Measurements from ENCODE around the gene CHCHD3. TPM values are rescaled to one million over a fixed set of nuclear protein-coding genes. Genes with fewer than 3 reads are reported as not detected.

CHCHD3 gene
- polyA plus RNA-seq (ENCODE audit: insufficient read length): 66.2 TPM

DNA sequence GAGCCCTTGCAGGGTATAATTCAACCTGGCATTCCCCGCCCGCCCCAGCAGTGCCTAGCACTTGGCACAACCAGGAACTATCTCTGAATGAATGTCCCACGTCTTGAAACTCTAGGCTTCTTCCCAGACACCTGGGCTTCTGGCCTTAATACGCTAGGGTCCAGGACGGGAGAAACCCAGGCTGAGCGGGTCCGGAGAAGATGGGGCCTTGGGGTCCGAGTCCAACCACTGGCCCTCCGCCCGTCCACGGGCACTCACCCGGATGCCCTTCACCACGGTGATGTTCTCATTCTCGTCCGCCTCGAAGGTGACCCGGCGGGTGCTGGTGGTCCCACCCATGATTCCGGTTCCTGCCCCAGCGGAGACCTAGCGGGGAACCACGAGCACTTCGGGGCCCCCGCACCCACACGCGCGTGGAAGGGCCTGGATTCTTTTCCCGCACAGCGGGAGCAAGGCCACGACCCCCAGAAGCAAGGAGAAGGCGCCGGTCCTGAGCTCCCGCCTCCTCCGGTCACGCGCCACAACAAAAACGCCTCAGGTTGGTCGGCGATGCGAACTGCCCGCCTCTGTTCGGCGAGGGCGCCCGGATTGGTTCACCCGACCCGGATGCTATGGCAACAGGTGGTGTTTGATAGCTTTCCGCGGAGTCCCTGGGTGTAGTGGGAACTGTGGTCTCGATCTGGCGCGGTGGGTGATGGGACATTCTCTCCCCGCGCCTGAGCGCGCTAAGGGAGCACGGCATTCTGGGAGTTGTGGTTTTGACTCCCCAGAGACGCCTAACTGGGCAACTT, at the start of gene CHCHD3:
Gene CHCHD3 (minus strand): TSS at position 492 of the 791 bp plus-strand sequence. CDS start 153 bp downstream, at position 339.
- DNase-seq: peak; percentile 97

DNA sequence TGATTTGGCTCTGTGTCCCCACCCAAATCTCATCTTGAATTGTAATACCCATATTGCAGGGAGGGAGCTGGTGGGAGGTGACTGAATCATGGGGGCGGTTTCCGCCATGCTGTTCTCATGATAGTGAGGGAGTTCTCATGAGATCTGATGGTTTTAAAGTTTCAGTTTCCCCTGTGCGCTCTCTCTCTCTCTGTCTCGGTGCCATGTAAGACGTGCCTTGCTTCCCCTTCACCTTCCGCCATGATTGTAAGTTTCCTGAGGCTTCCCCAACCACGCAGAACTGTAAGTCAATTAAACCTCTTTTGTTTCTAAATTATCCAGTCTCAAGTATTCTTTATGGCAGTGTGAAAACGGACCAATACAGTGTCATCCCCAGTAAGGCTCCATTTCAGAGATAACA, 48.3 kb upstream of the CHCHD3 start:
- no peak for DNase-seq

- no peak for DNase-seq
These were observed 44.5 kb upstream of the CHCHD3 start for GRCh38 chr7:133126422-133126821.

GRCh38 chr7:133124974-133125373, 43.1 kb upstream of the CHCHD3 start:
- DNase-seq: no peak

DNA sequence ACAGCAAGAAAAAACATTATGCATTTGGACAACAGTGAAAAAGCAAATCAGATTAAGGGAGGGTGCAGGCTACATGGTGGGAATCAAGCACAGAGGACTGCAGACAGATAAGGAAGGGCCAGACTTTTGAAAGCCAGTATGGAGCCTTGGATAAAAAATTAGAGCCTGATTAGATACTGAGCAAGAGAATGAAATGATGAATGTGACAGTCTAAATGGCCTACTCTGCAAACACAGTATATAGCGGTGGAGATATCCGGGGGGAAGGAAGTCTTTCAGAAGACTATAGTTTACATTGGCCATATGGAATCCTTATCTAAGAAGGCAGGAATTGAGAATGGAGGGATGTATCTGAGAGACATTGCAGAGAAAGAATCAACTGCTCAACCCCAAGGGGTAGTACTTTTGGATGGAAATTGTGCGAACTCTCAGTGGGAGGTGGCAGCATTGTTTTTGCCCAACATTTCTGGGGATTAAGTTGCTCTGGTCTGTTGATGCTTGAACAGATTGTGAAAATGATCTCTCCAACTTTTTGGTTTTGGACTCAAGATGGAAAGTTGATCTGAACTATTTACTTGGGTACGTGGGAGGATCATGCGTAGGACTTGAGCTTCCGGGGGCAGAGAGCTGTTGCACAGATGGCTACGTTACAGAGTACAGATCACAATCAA, 39.4 kb upstream of the CHCHD3 start:
- no peak for DNase-seq

GRCh38 chr7:133119067-133119466, 37.2 kb upstream of the CHCHD3 start:
- no peak for DNase-seq

DNA sequence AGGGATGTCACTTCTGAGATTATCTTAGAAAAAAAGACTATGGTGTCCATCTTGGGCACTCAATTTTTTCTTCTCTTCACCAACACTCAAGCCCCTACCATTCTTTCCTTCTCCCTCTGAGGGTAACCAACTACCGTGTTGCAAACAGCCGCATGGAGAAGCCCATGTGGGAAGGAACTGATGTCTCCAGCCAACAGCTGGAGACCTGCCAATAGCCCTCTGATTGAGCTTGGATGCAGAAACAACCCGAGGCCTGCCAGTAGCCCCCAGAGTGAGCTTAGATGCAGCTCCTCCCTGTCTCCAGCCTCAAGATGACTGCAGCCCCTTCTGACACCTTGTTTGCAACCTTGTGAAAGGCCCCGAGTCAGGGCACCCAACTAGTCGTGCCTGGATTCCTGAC, 36.4 kb upstream of the CHCHD3 start:
- DNase-seq: no peak

GRCh38 chr7:133117452-133117851, 35.6 kb upstream of the CHCHD3 start:
- no peak for DNase-seq

DNA sequence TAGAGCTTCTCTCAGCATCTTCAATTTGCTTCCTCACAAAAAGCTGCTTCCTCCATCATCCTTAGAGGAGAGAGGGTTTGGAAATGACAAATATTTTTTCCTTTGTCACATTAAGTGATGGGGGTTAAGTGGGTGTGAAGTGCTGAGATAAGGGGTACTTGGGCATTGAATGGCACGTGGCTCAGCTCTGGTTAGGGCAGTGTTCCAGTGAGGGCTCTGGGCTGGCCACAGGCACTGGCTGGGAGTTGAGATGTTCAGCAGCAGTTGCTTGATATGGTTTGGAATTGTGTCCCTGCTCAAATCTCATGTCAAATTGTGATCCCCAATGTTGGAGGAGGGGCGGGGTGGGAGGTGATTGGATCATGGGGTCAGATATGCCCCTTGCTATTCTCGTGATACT, 33.7 kb upstream of the CHCHD3 start:
- no peak for DNase-seq

DNA sequence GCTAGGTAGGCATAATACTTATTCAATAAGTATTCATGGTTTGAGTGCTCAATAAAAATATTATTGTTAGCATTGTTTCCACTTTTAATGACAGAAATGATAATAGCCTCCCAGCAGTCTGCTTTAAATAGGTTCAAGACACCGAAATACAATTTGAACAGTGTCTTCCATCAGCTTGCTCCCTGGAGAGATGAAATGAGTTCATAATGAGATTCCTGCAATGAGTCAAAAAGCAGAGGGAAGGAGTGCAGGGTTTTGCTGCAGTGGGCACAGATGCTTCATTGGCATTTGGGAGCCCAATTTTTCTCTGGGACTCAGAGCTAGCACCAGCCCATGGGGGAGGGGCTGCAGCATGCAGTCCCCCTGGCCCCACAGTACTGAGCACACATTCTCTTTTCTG, 32.6 kb upstream of the CHCHD3 start:
- DNase-seq: no peak

- no peak for DNase-seq
These were observed 31.1 kb upstream of the CHCHD3 start for GRCh38 chr7:133112976-133113375.

- no peak for DNase-seq
These were observed 30.4 kb upstream of the CHCHD3 start for GRCh38 chr7:133112335-133112734.

DNA sequence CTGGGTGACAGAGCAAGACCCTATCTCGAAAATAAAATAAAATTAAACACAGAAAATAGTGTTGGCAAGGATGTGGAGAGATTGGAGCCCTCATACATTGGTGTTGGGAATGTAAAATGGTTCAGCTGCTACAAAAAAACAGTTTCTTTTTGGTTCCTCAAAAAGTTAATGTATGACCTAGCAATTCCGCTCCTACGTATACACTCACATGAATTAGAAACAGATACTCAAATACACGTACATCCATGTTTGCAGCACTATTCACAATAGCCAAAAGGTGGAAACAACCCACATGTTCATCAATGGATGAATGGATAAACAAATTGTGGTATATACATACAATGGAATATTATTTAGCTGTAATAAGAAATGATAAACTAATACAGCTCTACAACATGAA, 28.4 kb upstream of the CHCHD3 start:
- DNase-seq: no peak

DNA sequence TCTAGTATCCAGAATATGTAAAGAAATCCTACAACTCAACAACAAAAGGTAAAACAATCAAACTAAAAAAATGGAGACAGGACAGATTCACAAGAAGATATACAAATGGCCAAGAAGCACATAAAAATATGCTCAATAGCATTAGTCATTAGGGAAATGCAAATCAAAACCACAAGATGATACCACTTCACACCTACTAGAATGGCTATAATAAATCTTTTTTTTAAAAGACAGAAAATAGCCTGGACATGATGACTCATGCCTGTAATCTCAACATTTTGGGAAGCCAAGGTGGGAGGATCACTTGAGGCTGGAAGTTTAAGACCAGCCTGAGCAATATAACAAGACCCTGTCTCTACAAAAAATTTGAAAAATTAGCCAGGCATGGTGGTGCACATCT, 27.9 kb upstream of the CHCHD3 start:
- no peak for DNase-seq

DNA sequence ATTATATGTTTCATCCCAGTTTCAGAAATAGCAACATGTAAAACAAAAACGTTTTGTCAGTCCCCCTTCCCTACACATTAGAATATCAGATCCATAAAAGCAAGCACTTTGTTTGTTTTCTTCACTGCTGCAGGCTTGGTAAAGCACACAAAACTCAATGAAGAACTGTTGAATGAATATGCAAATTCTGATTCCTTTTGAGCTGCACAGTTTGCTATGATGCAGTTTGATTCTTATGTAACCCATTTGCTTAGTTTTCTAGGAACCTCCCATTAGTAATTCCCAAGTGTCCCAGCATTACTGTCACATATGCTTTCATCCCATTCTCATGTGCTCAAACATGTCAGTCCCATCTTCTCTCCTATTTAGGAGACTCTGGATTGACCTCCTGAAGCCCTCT, 26.1 kb upstream of the CHCHD3 start:
- DNase-seq: no peak

GRCh38 chr7:133102276-133103060, 20.6 kb upstream of the CHCHD3 start:
- DNase-seq: no peak

DNA sequence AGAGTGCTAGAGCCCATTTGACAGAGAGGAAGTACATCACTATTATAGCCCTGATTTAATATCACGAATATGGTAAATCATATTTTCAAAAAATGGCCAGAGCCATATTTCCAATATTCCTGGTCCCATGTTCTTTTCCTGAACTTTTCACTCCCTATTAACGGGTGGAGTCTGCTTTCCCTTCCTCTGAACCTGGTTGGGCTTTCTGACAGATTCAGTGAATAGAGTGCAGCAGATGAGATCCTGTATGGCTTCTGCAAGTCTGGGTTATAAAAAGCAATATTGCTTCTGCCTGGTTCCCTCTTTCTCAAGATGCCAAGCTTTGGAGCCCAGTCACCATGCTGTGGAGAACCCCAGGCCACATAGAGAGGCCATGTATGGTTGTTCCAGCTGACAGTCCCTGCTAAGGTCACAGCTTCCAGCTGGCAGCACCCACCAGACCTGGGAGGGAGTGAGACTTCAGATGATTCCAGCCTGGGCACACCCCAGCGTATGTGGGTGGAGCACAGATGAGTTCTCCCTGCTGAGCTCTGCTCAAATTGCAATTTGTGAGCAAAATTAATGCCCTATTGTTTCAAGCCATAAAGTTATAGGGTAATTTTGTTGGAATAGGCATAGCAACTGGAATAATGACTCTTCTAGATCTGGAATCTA, 17.9 kb upstream of the CHCHD3 start:
- DNase-seq: no peak

DNA sequence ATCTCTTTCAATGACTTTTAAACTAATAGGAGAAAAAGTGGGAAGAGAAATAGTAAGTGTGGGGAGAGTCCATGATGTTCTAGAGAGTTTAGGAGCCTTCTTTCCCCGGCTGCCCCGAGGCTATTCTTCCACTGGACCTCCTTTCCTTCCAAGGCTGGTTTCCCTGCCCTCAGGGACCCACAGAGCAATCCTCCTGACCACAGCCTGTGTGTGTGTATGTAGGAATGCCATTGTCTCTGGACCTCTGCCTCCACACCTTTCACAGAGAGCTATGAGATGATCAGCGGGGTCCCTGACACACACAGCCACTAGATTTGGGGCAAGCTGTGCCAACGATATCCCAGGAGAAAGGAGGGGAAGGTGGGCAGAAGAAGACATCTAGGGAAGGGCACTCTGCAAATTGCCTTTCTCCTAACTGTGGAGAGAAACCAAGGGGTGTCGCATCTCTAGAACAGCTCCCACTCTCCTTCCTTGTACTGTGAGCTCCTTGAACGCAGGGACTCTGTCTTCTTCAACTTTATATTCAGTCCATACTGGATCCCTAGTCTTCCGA, 13.3 kb upstream of the CHCHD3 start:
- DNase-seq: no peak

DNA sequence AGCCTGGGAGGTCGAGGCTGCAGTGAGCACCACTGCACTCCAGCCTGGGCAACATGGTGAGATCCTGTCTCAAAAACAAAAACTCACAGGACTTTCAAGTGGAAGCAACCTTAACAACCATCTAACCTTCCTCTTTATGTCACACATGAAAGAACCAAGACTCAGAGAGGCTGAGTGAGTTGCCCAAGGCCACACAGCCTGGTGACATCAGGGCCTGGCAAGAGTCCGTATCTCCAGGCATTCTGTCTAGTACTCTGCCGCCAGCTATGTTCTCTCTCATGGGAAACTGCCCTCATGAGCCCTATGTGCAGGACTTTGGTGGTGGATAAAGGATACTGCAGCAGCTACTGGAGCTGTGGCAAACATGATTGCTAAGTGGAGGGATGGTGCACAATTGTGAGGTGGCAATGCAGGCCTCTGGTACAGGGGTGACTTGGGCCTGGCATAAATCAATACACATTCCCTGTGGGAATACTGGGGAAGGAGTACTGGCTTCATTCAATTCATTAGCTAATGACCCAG, 10.1 kb upstream of the CHCHD3 start:
- DNase-seq: no peak

DNA sequence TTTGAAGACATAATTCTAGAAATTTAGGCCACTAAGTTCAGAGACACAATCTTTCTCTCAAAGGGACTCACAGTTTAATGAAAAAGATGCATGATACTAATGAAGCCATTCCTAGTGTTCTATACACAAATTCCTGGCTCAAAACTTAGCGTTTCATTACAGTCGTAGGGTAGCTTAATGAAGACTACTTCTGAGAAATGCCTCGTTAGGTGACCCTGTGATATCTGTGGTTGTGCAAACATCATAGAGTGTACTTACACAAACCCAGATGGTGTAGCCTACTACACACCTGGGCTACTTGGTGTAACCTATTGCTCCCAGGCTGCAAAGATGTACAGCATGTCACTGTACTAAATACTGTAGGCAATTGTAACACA, 488 bp upstream of the CHCHD3 start:
- DNase-seq: no peak

- no peak for DNase-seq
These were observed 731 bp downstream of the CHCHD3 start for GRCh38 chr7:133081119-133081598.

DNA sequence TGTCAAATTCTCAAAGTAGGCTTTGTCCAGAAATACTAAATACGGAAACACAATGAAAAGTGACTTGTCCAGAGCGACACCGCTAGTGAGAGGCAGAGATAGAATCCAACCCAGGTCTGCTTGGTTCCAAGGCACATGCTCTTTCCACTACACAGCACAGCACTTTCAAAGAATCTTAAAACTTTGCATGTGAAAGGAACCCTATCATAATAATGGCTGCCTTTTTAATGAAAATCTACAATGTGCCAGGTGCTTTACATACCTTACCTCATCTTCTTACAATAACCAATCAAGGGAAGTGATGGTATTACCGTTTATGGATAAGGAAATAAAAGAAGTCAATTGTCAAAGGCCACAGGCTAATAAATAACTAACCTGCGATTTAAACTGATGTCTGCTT, 2.6 kb downstream of the CHCHD3 start:
- no peak for DNase-seq
